Ureter (tissue), 1 donor: Measurements from ENCODE around the gene LRCH4. TPM values are rescaled to one million over a fixed set of nuclear protein-coding genes. Genes with fewer than 3 reads are reported as not detected.
"Not testable (repeated sequence)": the region's sequence is repeated elsewhere in the genome, so short reads cannot be mapped to it uniquely, and the experiment has no call there.

ENCODE experiments used
- DNase-seq: peaks from one replicate; pipeline ENCODE4 v3.0.0-alpha.2; 2020; ENCODE audit warnings: low spot score
- total RNA-seq: library from RNA; stranded (reverse); gene quantifications from one replicate; pipeline ENCODE4 v1.2.4, GENCODE V29; 2023
- donor health status: DM: yes; HTN: yes; CAD: no.

The LRCH4 gene
- total RNA-seq, 1 donor from 2014 or later, result 52.4 TPM

GRCh38 chr7:100567751-100568175 is 18.2 kb downstream of the LRCH4 start:
- DNase-seq, result no peak

- DNase-seq, result no peak
These were observed 18.7 kb downstream of the LRCH4 start for GRCh38 chr7:100567031-100567730.

GRCh38 chr7:100566018-100566531 is 19.9 kb downstream of the LRCH4 start:
- DNase-seq, result no peak

- DNase-seq, result no peak
These were observed 20.8 kb downstream of the LRCH4 start for GRCh38 chr7:100565133-100565571.

GRCh38 chr7:100564405-100564804 is 21.5 kb downstream of the LRCH4 start:
- not testable (repeated sequence) for DNase-seq

- peak; percentile 87 for DNase-seq
These were observed 22.0 kb downstream of the LRCH4 start for GRCh38 chr7:100563809-100564400.

GRCh38 chr7:100563100-100563564 is 22.8 kb downstream of the LRCH4 start:
- DNase-seq, result no peak

GRCh38 chr7:100562195-100563099 is 23.5 kb downstream of the LRCH4 start:
- no peak for DNase-seq

GRCh38 chr7:100561491-100562194 is 24.3 kb downstream of the LRCH4 start:
- no peak for DNase-seq

GRCh38 chr7:100559127-100559526 is 26.8 kb downstream of the LRCH4 start:
- peak; percentile 36 for DNase-seq

- no peak for DNase-seq
These were observed 29.4 kb downstream of the LRCH4 start for GRCh38 chr7:100556541-100556940.

- no peak for DNase-seq
These were observed 30.2 kb downstream of the LRCH4 start for GRCh38 chr7:100555701-100556100.

- no peak for DNase-seq
These were observed 32.9 kb downstream of the LRCH4 start for GRCh38 chr7:100553032-100553431.

GRCh38 chr7:100552532-100552931 is 33.4 kb downstream of the LRCH4 start:
- DNase-seq, result no peak

GRCh38 chr7:100548446-100548845 is 37.5 kb downstream of the LRCH4 start:
- not testable (repeated sequence) for DNase-seq

GRCh38 chr7:100547872-100548271 is 38.1 kb downstream of the LRCH4 start:
- DNase-seq, result no peak

- no peak for DNase-seq
These were observed 38.8 kb downstream of the LRCH4 start for GRCh38 chr7:100546926-100547800.

- no peak for DNase-seq
These were observed 39.6 kb downstream of the LRCH4 start for GRCh38 chr7:100546129-100546925.

GRCh38 chr7:100545360-100546128 is 40.4 kb downstream of the LRCH4 start:
- peak; percentile 69 for DNase-seq
